ENCODE data around the gene AGMO. TPM values are rescaled to one million over a fixed set of nuclear protein-coding genes. Genes with fewer than 3 reads are reported as not detected.

AGMO gene
- total and polyA plus RNA-seq, 2 donors (not counting 1 experiment from before 2014, with no cell fraction given): 0.06 TPM; not detected in 1

DNA sequence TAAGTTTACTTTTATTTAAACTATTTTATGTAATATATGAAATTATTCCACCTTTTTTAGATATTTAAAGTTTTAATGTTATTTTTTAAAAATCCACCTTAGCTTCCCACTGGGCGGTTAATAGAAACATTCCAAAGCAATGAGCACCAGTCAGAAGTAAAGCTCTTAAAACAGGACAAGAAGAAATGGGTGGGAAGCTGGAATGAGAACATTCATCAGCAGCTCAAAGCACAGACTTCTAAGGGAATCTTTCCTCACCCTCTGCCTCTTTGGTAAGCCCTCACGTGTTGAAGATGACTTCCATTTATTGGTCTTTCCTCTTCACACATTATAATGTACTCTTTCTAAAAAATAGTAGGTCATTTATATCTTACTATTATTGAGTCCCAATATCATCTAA lies 3.1 kb downstream of the AGMO start:
- no peak overlapping the region for H3K27ac ChIP-seq (ENCODE audit: insufficient read depth, low read length)
- peak in 1 of 2 donors; percentile 44 for DNase-seq (ENCODE audit: low read depth in 2 of 2)
- H3K9me3 ChIP-seq (ENCODE audit: control insufficient read depth, insufficient read depth, low read depth, low read length): no peaks in the 10 kb centered on the region
- no peaks in the 10 kb centered on the region for H4K20me1 ChIP-seq (ENCODE audit: control insufficient read depth, extremely low read depth, insufficient read depth, low read length)
- no peaks in the 10 kb centered on the region for H3K4me1 ChIP-seq (ENCODE audit: control insufficient read depth, extremely low read depth, insufficient read depth, low read length)
- H2AFZ ChIP-seq (ENCODE audit: low read length): no peak overlapping the region
- no peak overlapping the region for H3K9ac ChIP-seq (ENCODE audit: insufficient read depth, low read length)
- H3K36me3 ChIP-seq (ENCODE audit: control insufficient read depth, insufficient read depth, low read length): no peaks in the 10 kb centered on the region
- no peaks in the 10 kb centered on the region for H3K79me2 ChIP-seq (ENCODE audit: control insufficient read depth, insufficient read depth, low read length)
- TF ChIP-seq EZH2 (IDR thresholded peaks at IDR 0.05; ENCODE audit: low read length, missing control alignments) (no peak), CTCF (conservative IDR thresholded peaks at IDR 0.05 in 1 of 2, IDR thresholded peaks at IDR 0.05 in 1 of 2; ENCODE audit: low read depth in 1 of 2, low read length in 2 of 2) (no peak)
- H3K4me3 ChIP-seq (replicated peaks in 1 of 4; ENCODE audit: control extremely low read depth in 1 of 4, insufficient read depth in 1 of 4, low read depth in 3 of 4, low read length in 4 of 4): no peak overlapping the region
- no peaks in the 10 kb centered on the region for H3K27me3 ChIP-seq (ENCODE audit: control insufficient read depth, insufficient read depth, low read length)
- H3K4me2 ChIP-seq (ENCODE audit: extremely low read depth, insufficient read depth, low read length): no peak overlapping the region

- no peaks in the 10 kb centered on the region for H3K9me3 ChIP-seq (ENCODE audit: control insufficient read depth, insufficient read depth, low read depth, low read length)
- H4K20me1 ChIP-seq (ENCODE audit: control insufficient read depth, extremely low read depth, insufficient read depth, low read length): no peaks in the 10 kb centered on the region
- no peaks in the 10 kb centered on the region for H3K4me1 ChIP-seq (ENCODE audit: control insufficient read depth, extremely low read depth, insufficient read depth, low read length)
- H3K27ac ChIP-seq (ENCODE audit: insufficient read depth, low read length): no peak overlapping the region
- no peaks in the 10 kb centered on the region for H3K36me3 ChIP-seq (ENCODE audit: control insufficient read depth, insufficient read depth, low read length)
- no peaks in the 10 kb centered on the region for H3K27me3 ChIP-seq (ENCODE audit: control insufficient read depth, insufficient read depth, low read length)
- no peak overlapping the region for H3K4me3 ChIP-seq (replicated peaks in 1 of 4; ENCODE audit: control extremely low read depth in 1 of 4, insufficient read depth in 1 of 4, low read depth in 3 of 4, low read length in 4 of 4)
- TF ChIP-seq EZH2 (IDR thresholded peaks at IDR 0.05; ENCODE audit: low read length, missing control alignments) (no peak), CTCF (conservative IDR thresholded peaks at IDR 0.05 in 1 of 2, IDR thresholded peaks at IDR 0.05 in 1 of 2; ENCODE audit: low read depth in 1 of 2, low read length in 2 of 2) (no peak)
- no peak overlapping the region for H3K4me2 ChIP-seq (ENCODE audit: extremely low read depth, insufficient read depth, low read length)
- no peak overlapping the region for H3K9ac ChIP-seq (ENCODE audit: insufficient read depth, low read length)
- H3K79me2 ChIP-seq (ENCODE audit: control insufficient read depth, insufficient read depth, low read length): no peaks in the 10 kb centered on the region
- no peak for DNase-seq (ENCODE audit: low read depth in 2 of 2)
- H2AFZ ChIP-seq (ENCODE audit: low read length): no peak overlapping the region
These were observed 4.1 kb downstream of the AGMO start for GRCh38 chr7:15557686-15558085.

DNA sequence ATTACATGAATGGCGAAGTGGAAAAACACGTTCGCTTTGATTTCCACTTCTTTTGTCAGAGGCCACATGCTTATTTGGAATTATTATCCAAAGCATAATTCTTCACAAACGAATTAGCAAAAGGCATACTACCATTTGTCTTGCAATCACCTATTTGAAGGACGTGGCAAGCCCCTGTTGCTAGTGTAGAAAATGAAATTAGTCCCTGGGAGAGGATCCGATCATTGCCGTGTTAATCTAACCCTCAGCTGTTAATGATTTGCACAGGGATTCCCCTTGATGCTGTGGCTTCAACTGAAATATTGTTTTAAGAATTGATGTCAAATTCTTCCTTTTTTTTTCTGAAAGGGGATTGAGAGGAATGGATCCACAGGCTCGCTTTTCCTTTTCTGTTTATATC lies 4.6 kb downstream of the AGMO start:
- DNase-seq (ENCODE audit: low read depth in 2 of 2): no peak
- Histone ChIP-seq H3K27ac (ENCODE audit: insufficient read depth, low read length) (no peak overlapping the region), H3K4me3 (replicated peaks in 1 of 4; ENCODE audit: control extremely low read depth in 1 of 4, insufficient read depth in 1 of 4, low read depth in 3 of 4, low read length in 4 of 4) (no peak overlapping the region), H3K9me3 (ENCODE audit: control insufficient read depth, insufficient read depth, low read depth, low read length) (no peaks in the 10 kb centered on the region), H2AFZ (ENCODE audit: low read length) (no peak overlapping the region), H3K36me3 (ENCODE audit: control insufficient read depth, insufficient read depth, low read length) (no peaks in the 10 kb centered on the region), H3K79me2 (ENCODE audit: control insufficient read depth, insufficient read depth, low read length) (no peaks in the 10 kb centered on the region), H3K4me2 (ENCODE audit: extremely low read depth, insufficient read depth, low read length) (no peak overlapping the region), H3K9ac (ENCODE audit: insufficient read depth, low read length) (no peak overlapping the region), H4K20me1 (ENCODE audit: control insufficient read depth, extremely low read depth, insufficient read depth, low read length) (no peaks in the 10 kb centered on the region), H3K27me3 (ENCODE audit: control insufficient read depth, insufficient read depth, low read length) (no peaks in the 10 kb centered on the region), H3K4me1 (ENCODE audit: control insufficient read depth, extremely low read depth, insufficient read depth, low read length) (no peaks in the 10 kb centered on the region)
- no peak for TF ChIP-seq EZH2 (IDR thresholded peaks at IDR 0.05; ENCODE audit: low read length, missing control alignments)
- TF ChIP-seq CTCF (conservative IDR thresholded peaks at IDR 0.05 in 1 of 2, IDR thresholded peaks at IDR 0.05 in 1 of 2; ENCODE audit: low read depth in 1 of 2, low read length in 2 of 2): no peak
